Common myeloid progenitor, CD34-positive (primary cell): Measurements from ENCODE around the gene RNU4-1.

Experiments used
- CTCF ChIA-PET: fragments of 350-600 bp; sonication (Branson Sonifier 250); formaldehyde crosslinking; loops from one replicate; lab custom pipeline; 2021; ENCODE audit warnings: antibody characterized with exemption; lab: Charles Lee
- POLR2A ChIA-PET: fragments of 350-600 bp; sonication (Branson Sonifier 250); formaldehyde crosslinking; loops from one replicate; lab custom pipeline; 2021; ENCODE audit warnings: antibody characterized with exemption; lab: Charles Lee
- DNase-seq, 3 donors: peaks; one replicate each; pipeline versions ENCODE4 v3.0.0 to v3.0.0-alpha.2; 2013
- H3K27ac ChIP-seq, 2 experiments: 1 replicate in 1 of 2; 2 replicates in 1 of 2; pipeline ENCODE4 v1.7.0; 2013; ENCODE audit warnings: inconsistent platforms in 2 of 2, low read length in 2 of 2, mild to moderate bottlenecking in 2 of 2, low read depth in 1 of 2, moderate library complexity in 1 of 2; ENCODE audit not compliant: severe bottlenecking in 2 of 2, insufficient read depth in 1 of 2, poor library complexity in 1 of 2
- H3K27me3 ChIP-seq, 5 experiments: replicated peaks in 2 of 5; 1 replicate in 3 of 5; 2 replicates in 2 of 5; pipeline versions ENCODE4 v1.6.1 to v1.7.0; 2013; ENCODE audit warnings: low read length in 4 of 5, mild to moderate bottlenecking in 2 of 5, moderate library complexity in 2 of 5, inconsistent platforms in 1 of 5; ENCODE audit not compliant: insufficient read depth in 5 of 5, control insufficient read depth in 4 of 5
- H3K36me3 ChIP-seq, 4 experiments: 1 replicate in 2 of 4; 2 replicates in 2 of 4; pipeline versions ENCODE4 v1.6.1 to v1.7.0; 2013; ENCODE audit warnings: low read length in 3 of 4, control low read depth in 1 of 4, mild to moderate bottlenecking in 1 of 4; ENCODE audit not compliant: control insufficient read depth in 4 of 4, insufficient read depth in 4 of 4
- H3K4me1 ChIP-seq, 4 experiments: 1 replicate in 3 of 4; 2 replicates in 1 of 4; pipeline versions ENCODE4 v1.6.1 to v1.7.1; 2013; ENCODE audit warnings: low read length in 3 of 4, mild to moderate bottlenecking in 3 of 4, control low read depth in 1 of 4, inconsistent platforms in 1 of 4, moderate library complexity in 1 of 4; ENCODE audit not compliant: control insufficient read depth in 4 of 4, insufficient read depth in 4 of 4; ENCODE audit errors: control extremely low read depth in 1 of 4
- H3K4me3 ChIP-seq, 7 experiments: 1 replicate in 4 of 7; 2 replicates in 3 of 7; pipeline versions ENCODE4 v1.5.1 to v1.7.0; 2013; ENCODE audit warnings: mild to moderate bottlenecking in 7 of 7, low read length in 6 of 7, moderate library complexity in 6 of 7, inconsistent platforms in 2 of 7, low read depth in 2 of 7, control low read depth in 1 of 7; ENCODE audit not compliant: insufficient read depth in 4 of 7, control insufficient read depth in 1 of 7; ENCODE audit errors: extremely low read depth in 1 of 7
- H3K9me3 ChIP-seq, 5 experiments: 1 replicate in 4 of 5; 2 replicates in 1 of 5; pipeline versions ENCODE4 v1.6.1 to v1.7.1; 2013; ENCODE audit warnings: low read length in 4 of 5, mild to moderate bottlenecking in 2 of 5, inconsistent platforms in 1 of 5, low read depth in 1 of 5, moderate library complexity in 1 of 5; ENCODE audit not compliant: control insufficient read depth in 4 of 5, insufficient read depth in 2 of 5; ENCODE audit errors: control extremely low read depth in 1 of 5
- WGBS: methylation state at CpG from one replicate; pipeline ENCODE4 v1.1.5; 2013; ENCODE audit not compliant: insufficient coverage; 5-methylcytosine and 5-hydroxymethylcytosine counted together

Gene RNU4-1

GRCh38 chr12:120321382-120322202, 28.6 kb upstream of the RNU4-1 start:
- Histone ChIP-seq H3K9me3 (no peaks in the 10 kb centered on the region), H3K27me3 (no peaks in the 10 kb centered on the region), H3K4me1 (peaks cover 5 to 17% (median 13%) of the 10 kb centered on the region in 4 experiments), H3K27ac (no peak overlapping the region), H3K36me3 (no peaks in the 10 kb centered on the region), H3K4me3 (no peak overlapping the region)
- WGBS = 95% methylated on average over 9 of the region's 13 CpGs
- no peak for DNase-seq
- ChIA-PET CTCF (interaction anchor here (1.0 to 1.7 kb wide), 2 partner anchors 9 to 14 kb away, joined by 3 to 7 read pairs; no protein-coding TSS in a partner anchor), POLR2A (no interaction called here)

- 0% methylated on average over 18 of the region's 42 CpGs for WGBS
- POLR2A ChIA-PET = interaction anchor here (2.5 to 3.0 kb wide), 2 partner anchors 15 to 25 kb away, joined by 8 to 31 read pairs; partner anchors contain the start of genes RNU4-1, RNU4-2 and SIRT4
Measured at GRCh38 chr12:120317224-120318105, 24.4 kb upstream of the RNU4-1 start.

GRCh38 chr12:120316798-120317223, 23.8 kb upstream of the RNU4-1 start:
- peak overlapping the region; percentile 62 to 96 (median 79) for H3K4me3 ChIP-seq
- peaks cover 5 to 15% (median 10%) of the 10 kb centered on the region in 4 experiments for H3K4me1 ChIP-seq
- CTCF ChIA-PET = interaction anchor here (0.9 to 6.1 kb wide), 5 partner anchors 10 to 88 kb away, joined by 3 to 46 read pairs (median 10); partner anchors contain the start of genes PLA2G1B and SIRT4
- no peaks in the 10 kb centered on the region for H3K36me3 ChIP-seq
- POLR2A ChIA-PET = interaction anchor here (2.5 to 3.0 kb wide), 2 partner anchors 15 to 25 kb away, joined by 8 to 31 read pairs; partner anchors contain the start of genes RNU4-1, RNU4-2 and SIRT4
- 64% methylated on average over 7 of the region's 9 CpGs for WGBS
- no peaks in the 10 kb centered on the region for H3K27me3 ChIP-seq
- H3K27ac ChIP-seq = peak overlapping the region; percentile 67 to 92
- DNase-seq = peak in 2 of 3 donors; percentile 66 to 70
- no peaks in the 10 kb centered on the region for H3K9me3 ChIP-seq

More at GRCh38 chr12:120317224-120318105, 24.4 kb upstream of the RNU4-1 start:
- peak overlapping the region; percentile 67 to 92 for H3K27ac ChIP-seq
- H3K9me3 ChIP-seq = no peaks in the 10 kb centered on the region
- H3K4me1 ChIP-seq = peaks cover 5 to 15% (median 10%) of the 10 kb centered on the region in 4 experiments
- H3K27me3 ChIP-seq = no peaks in the 10 kb centered on the region
- CTCF ChIA-PET = interaction anchor here (0.9 to 6.1 kb wide), 5 partner anchors 9 to 89 kb away, joined by 3 to 46 read pairs (median 10); partner anchors contain the start of genes PLA2G1B and SIRT4
- DNase-seq = peak; percentile 99 to 100 (median 100)
- peak overlapping the region; percentile 62 to 96 (median 79) for H3K4me3 ChIP-seq
- H3K36me3 ChIP-seq = no peaks in the 10 kb centered on the region

GRCh38 chr12:120314220-120314619, 21.2 kb upstream of the RNU4-1 start:
- WGBS = 95% methylated on average over 3 of the region's 5 CpGs
- CTCF ChIA-PET = interaction anchor here (1.1 to 6.1 kb wide), 3 partner anchors 10 to 26 kb away, joined by 3 to 46 read pairs (median 3); partner anchors contain the start of gene SIRT4
- H3K4me3 ChIP-seq = no peak overlapping the region
- DNase-seq = no peak
- no peaks in the 10 kb centered on the region for H3K36me3 ChIP-seq
- no peak overlapping the region for H3K27ac ChIP-seq
- H3K9me3 ChIP-seq = no peaks in the 10 kb centered on the region
- H3K4me1 ChIP-seq = peaks cover 5 to 15% (median 10%) of the 10 kb centered on the region in 4 experiments
- POLR2A ChIA-PET = no interaction called here
- no peaks in the 10 kb centered on the region for H3K27me3 ChIP-seq

GRCh38 chr12:120301962-120302815, 9.2 kb upstream of the RNU4-1 start, which contains the start of gene SIRT4:
SIRT4 (plus strand) TSS chr12:120302321; CDS start chr12:120303562, 1,241 bp downstream.
- CTCF ChIA-PET = interaction anchor here (0.6 to 4.2 kb wide), 13 partner anchors 8 to 164 kb away, joined by 3 to 46 read pairs (median 3); partner anchors contain the start of gene RNU4-1
- Histone ChIP-seq H3K36me3 (peaks cover 0 to 2% (median 0%) of the 10 kb centered on the region in 4 experiments), H3K27ac (peak within 1 kb of the TSS in 1 of 2 experiments; percentile 60), H3K4me3 (peak within 1 kb of the TSS; percentile 59 to 98 (median 86)), H3K27me3 (no peaks in the 10 kb centered on the region), H3K9me3 (no peaks in the 10 kb centered on the region), H3K4me1 (peaks cover 0 to 9% (median 4%) of the 10 kb centered on the region in 4 experiments)
- POLR2A ChIA-PET = interaction anchor here (0.5 to 2.2 kb wide), 5 partner anchors 10 to 133 kb away, joined by 3 to 65 read pairs (median 6); partner anchors contain the start of genes RNU4-1 and RNU4-2
- 0% methylated on average over 13 of the region's 31 CpGs for WGBS
- peak; percentile 93 to 95 (median 94) for DNase-seq

- DNase-seq = no peak
- POLR2A ChIA-PET = interaction anchor here (0.7 to 4.0 kb wide), 17 partner anchors 10 to 177 kb away, joined by 3 to 113 read pairs (median 8); partner anchors contain the start of genes PXN, RAB35, RPLP0 and SIRT4
- CTCF ChIA-PET = interaction anchor here (1.5 to 5.3 kb wide), 4 partner anchors 10 to 65 kb away, joined by 4 to 64 read pairs (median 8); partner anchors contain the start of gene SIRT4
- Histone ChIP-seq H3K36me3 (no peaks in the 10 kb centered on the region), H3K4me3 (peak overlapping the region; percentile 67 to 90 (median 76)), H3K27ac (peak overlapping the region; percentile 100), H3K4me1 (peaks cover 3 to 26% (median 16%) of the 10 kb centered on the region in 4 experiments), H3K27me3 (no peaks in the 10 kb centered on the region), H3K9me3 (no peaks in the 10 kb centered on the region)
- WGBS = 0% methylated on average over 16 of the region's 17 CpGs
Measured at GRCh38 chr12:120292411-120292660, 701 bp downstream of the RNU4-1 start.
